Measurements from ENCODE around the gene CTNNAL1. TPM values are rescaled to one million over a fixed set of nuclear protein-coding genes. Genes with fewer than 3 reads are reported as not detected.

Gene CTNNAL1
- total RNA-seq, 1 experiment from 2014 or later, result 90.8 TPM

- no peak for DNase-seq (ENCODE audit: low spot score)
Measured at GRCh38 chr9:109028457-109028856, 15.2 kb upstream of the CTNNAL1 start.

- peak; percentile 22 for DNase-seq (ENCODE audit: low spot score)
Measured at GRCh38 chr9:109027176-109027575, 13.9 kb upstream of the CTNNAL1 start.

- DNase-seq (ENCODE audit: low spot score), result no peak
Measured at GRCh38 chr9:109026306-109026705, 13.0 kb upstream of the CTNNAL1 start.

DNA sequence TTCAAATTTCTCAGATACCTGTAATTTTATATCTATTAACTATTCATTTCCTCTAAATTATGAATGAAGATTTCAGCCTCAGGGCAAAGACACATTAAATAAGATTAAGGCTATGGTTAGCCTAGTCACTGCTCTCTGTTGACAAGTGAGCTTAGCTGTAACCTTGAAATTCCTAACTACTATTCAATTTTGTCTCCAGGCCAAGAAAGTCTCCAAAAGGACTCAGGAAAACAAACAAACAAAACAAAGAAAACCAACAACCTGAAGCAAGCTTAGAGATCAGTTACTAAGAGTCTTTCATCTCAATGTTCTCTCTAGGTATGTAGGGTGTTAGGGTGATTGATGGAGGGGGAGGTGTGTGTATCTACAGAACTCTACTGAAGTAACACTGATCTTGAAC lies 9.6 kb upstream of the CTNNAL1 start:
- DNase-seq (ENCODE audit: low spot score), result no peak

DNA sequence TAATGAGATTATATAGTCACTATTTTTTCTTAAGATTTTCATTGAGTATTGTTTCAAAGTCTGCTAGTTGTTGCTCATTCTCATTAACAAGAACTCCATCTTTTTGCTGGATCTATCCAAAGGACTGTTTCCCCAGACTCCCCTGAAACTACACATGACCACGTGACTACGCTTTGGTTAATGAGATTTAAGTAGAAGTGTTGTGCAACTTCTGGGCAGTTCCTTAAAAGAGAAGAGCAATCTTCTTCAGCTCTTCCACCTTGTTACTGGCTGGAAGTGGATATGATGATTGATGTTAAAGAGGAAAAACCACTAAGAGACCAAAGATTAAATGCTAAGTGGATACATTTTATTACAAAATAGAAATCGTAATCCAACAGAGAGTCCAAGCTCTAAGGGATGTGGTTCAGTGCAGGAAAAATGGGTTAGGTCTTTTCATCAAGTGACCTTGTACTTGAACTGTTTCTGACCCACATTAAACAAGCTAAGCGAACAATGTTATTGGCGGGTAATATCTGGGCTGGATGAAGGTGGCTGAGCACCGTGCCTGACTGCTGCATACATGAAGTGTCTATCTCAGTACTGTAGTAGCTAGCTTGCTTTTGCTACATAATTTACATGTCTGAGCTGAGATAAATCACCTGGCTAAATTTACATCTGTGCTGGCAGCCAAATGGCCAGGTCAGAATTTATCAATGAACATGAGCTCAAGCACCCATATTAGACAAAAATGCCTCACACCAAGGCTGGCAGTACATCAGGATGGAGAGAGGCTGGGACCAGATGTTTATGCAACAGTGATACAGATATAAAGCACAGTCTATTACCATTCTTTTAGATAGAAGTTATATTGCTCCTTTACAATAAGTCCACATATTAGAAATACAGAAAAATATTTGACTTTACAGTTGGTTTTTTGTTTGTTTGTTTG lies 7.5 kb upstream of the CTNNAL1 start:
- DNase-seq (ENCODE audit: low spot score), result no peak

- no peak for DNase-seq (ENCODE audit: low spot score)
Measured at GRCh38 chr9:109020113-109020512, 6.8 kb upstream of the CTNNAL1 start.

DNA sequence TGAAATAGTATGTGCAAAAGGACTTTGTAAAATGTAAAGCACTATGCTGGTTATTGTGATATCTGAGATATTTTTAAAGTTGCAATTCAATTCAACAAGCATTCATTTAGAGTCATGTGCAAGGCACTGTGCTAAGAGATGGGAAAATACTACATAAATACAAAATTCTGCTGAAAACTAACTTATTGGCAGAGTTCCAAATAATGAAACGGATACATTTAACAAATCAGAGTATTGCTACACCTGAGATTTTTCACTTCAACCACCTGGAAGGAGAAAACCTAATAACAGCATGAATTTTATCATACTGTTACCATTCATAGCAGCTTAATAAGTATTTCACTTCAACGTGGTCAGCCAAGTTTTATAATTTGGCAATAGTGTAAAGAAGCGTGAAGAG lies 6.1 kb upstream of the CTNNAL1 start:
- no peak for DNase-seq (ENCODE audit: low spot score)

DNA sequence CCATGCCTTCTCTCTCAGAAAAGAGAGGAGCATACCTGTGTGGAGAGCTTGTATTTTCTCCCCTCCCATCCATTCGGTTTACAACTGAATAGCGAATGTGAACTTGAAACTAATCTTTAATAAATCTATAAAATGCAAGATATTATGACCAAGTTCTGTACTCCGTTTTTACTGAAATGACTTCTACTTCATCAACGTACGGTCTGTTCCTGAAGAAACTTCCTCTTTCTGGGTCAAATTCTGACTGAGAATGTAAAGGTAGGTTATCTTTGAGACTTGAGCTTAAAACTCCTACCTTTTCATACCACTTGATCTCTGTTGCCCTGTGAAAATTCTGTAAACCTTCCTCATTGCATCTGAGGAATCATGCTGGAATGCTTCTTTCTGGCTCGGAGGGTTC lies 4.2 kb upstream of the CTNNAL1 start:
- DNase-seq (ENCODE audit: low spot score), result no peak

DNA sequence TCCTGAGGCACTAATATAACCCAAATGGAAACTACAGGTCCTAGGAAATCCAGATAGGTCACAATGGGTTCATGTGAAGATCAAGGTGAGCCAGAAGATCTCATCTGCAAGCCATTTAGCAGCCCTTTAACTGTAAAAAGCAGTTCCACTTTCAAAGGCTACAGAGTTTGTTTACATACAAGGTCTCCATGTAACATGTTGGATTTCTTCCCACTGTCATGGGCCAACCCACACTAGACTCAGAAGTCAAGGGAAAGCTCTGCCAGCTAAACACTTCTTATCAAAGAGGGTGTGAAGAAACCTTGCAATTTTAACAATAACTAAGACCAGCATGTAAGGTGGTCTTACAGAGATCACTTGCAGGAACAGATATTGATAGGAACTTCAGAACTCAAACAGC lies 3.8 kb upstream of the CTNNAL1 start:
- no peak for DNase-seq (ENCODE audit: low spot score)

DNA sequence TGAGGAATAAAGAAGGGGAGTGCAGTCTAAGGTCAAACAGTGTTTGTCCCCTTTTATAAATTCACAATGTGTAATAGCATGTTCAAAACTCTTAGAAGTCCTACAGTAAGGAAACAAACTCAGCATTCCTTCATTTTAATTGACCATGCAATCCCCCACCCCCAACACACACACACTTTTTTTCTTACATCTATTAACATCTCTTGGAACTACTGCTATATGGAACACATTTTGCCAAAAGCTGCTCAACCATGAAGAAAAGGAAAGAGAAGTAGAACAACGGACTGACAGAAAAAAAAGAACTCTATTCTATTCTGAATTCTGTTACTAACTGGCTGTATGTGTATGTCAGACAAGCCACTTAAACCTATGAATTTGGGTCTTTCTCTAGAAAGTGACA lies 2.8 kb upstream of the CTNNAL1 start:
- DNase-seq (ENCODE audit: low spot score), result no peak

DNA sequence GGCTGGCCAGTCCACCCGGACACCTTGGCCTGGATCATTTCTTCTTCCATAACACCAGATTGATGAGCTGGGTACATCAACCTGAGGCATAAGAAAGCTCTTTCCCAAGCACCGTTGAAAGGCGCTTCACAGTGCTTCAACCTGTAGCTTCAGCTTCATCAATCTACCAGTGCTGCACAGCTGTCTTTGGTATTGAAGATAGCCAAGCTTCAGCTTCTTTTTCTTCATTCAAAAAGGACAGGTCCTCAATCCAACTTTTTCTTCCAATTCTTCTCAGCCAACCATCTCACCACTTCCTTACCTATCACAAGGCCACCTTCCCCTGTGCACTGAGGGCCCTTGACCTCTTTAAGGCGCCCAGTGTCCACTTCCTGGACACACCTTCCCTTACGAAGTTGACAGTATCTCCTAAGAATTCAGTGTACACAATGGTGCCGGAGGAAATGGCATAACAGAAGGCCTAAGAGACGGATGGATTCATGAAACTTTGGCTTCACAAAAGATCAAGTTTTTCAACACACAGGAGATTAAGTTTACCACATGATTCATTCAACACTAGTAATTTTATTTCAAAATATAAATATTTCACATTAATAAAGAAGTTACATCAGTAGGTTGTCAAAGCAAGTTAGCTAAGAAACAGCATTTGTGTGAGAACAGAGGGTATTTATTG lies 1.4 kb upstream of the CTNNAL1 start:
- no peak for DNase-seq (ENCODE audit: low spot score)

DNA sequence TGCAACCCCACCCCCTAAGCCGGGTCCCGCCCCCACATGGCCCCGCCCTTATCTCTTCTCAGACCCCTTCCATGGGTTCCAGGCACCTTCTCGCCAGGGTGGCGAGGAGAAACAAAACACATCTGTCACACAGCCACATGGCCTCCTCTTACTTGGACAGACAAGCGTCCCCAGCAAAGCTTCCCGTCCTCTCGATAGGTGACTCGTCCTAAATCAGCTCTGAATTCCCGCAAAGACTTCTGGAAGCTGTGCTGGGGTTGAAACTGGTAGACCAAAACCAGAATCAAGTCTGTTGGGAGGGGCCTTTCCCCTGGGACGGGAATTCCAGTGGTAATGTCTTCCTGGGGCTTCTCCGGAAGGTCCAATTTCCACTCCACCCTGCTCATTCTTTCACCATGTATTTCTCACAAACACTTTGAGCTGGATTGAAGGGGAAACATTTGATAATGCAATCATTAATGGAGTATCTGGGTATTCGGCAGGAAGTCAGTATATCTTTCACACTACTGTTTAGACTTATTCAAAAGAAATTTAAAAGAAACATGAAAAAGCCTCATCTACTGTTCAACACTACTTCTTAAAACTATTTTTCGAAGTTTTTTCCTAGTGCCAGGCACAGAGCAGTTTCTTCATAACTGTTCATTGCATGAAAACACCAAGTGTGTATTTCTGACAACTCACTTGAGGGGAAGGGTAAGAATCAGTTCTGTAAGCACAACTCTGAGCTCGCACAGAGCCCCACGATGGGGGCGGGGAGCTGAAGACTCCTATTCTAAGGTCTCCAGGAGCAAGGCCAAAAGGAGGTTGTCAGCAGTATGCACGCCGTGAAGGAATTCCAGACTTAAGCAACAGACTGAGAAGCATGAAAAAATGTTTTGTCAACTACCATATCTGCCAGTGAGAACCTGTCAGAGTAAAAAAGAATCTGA lies 644 bp upstream of the CTNNAL1 start:
- DNase-seq (ENCODE audit: low spot score), result peak; percentile 56

GRCh38 chr9:109012009-109012875 lies 1.1 kb downstream of the CTNNAL1 start:
- DNase-seq (ENCODE audit: low spot score), result peak; percentile 97

DNA sequence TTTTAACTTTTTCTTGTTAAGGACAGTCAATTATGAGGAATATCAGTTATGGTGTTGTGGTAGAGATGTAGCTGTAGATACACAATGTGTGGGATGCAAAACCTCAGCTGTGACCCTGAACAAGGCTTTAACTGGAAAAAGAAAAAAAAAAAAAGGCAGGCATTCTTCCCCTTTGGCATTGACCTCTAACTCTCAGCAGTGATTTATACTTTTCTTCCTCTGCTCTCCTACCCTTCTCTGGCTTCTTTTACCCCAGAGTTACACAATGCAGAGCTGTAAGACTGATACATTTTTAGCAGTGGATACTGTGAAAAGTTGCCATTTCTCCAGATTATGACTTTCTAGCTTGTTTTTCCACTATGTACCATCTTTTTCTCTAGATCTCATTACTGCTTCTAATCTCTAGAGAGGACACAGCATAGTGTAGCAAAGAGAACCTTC lies 2.0 kb downstream of the CTNNAL1 start:
- DNase-seq (ENCODE audit: low spot score), result no peak

DNA sequence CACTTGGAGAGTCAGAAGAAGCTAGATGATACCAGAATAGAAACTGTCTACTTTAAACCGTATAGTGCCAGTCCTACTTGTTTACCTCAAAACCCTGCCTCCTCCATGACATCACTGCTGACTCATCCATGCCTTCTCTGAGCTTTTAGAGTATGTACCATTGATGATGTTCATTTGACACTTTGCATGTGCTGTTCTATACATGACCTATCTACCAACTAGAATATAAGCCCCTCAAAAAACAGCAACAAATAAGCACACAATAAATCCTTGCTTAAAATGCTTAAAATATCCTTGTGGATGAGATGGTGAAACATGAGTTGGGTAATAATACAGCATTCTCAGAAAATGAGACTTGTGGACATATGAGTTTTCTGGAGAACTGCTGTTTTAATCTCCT lies 2.6 kb downstream of the CTNNAL1 start:
- peak; percentile 71 for DNase-seq (ENCODE audit: low spot score)

GRCh38 chr9:109005678-109006077 lies 7.6 kb downstream of the CTNNAL1 start:
- no peak for DNase-seq (ENCODE audit: low spot score)

GRCh38 chr9:109003116-109003515 lies 10.2 kb downstream of the CTNNAL1 start:
- DNase-seq (ENCODE audit: low spot score), result no peak

DNA sequence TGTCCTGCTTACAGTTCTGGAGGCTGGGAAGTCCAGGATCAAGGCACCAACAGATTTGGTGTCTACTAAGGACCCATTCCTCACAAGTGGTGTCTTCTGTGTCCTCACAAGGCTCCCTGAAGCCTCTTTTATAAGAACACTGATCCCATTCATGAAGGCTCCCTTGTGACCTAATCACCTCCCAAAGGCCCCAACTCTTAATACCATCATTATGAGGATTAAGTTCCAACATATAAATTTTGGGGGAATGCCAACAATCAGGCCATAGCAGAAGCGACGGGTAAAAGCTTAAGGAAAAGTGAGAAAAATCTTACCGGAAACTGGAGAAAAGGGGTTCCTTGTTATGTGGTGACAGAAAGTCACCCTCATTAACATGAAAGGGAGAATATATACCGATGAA lies 11.2 kb downstream of the CTNNAL1 start:
- no peak for DNase-seq (ENCODE audit: low spot score)

- peak; percentile 38 for DNase-seq (ENCODE audit: low spot score)
Measured at GRCh38 chr9:109001275-109001676, 12.0 kb downstream of the CTNNAL1 start.

DNA sequence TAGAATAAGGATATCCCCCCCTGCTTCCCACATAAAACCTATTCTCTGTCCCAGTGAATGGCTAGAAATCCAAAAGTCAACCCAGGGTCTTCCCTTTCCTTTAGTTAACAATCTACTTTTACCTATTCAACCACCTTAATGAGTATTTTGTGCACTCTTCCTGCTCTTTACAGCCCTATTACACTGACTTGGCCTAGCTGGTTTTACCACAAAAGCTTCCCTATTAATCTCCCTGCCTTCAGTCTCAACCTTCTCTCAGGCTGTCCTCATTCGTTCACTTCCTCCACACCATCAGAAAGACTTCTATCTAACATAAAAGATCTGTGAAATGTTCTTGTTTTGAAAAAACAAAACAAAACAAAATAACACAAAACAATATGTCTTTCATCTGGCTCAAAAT lies 16.2 kb downstream of the CTNNAL1 start:
- no peak for DNase-seq (ENCODE audit: low spot score)

GRCh38 chr9:108996643-108997042 lies 16.7 kb downstream of the CTNNAL1 start:
- DNase-seq (ENCODE audit: low spot score), result no peak
